SK-N-SH treated with all-trans-retinoic acid at 6 μM for 48 hours (cell line): ENCODE measurements around the gene UBFD1.

Source experiments
- ATAC-seq: fragments of 200-7000 bp; cut with Tn5 transposase; 3 replicates; pipeline ENCODE4 v1.9.1; 2020; ENCODE audit warnings: mild to moderate bottlenecking, moderate library complexity
- ARNTL ChIP-seq: fragments of 450-650 bp; formaldehyde crosslinking; IDR thresholded peaks from 2 replicates; pipeline ENCODE4 v1.5.0; 2020; ENCODE audit warnings: low read depth, mild to moderate bottlenecking, moderate library complexity, borderline replicate concordance
- CREB5 ChIP-seq: fragments of 250-450 bp; sonication (Bioruptor Pico); IDR thresholded peaks from 2 replicates; pipeline ENCODE4 v1.5.1; 2020; ENCODE audit warnings: low read depth, mild to moderate bottlenecking, moderate library complexity
- CSDC2 ChIP-seq: fragments of 250-450 bp; sonication (Bioruptor Pico); IDR thresholded peaks from 2 replicates; pipeline ENCODE4 v1.5.0; 2020; ENCODE audit warnings: mild to moderate bottlenecking, moderate library complexity
- GLIS3 ChIP-seq: fragments of 250-450 bp; sonication (Bioruptor Pico); IDR thresholded peaks from 2 replicates; pipeline ENCODE4 v1.5.0; 2020; ENCODE audit warnings: mild to moderate bottlenecking, moderate library complexity
- ISL1 ChIP-seq: fragments of 250-450 bp; sonication (Bioruptor Pico); IDR thresholded peaks from 2 replicates; pipeline ENCODE4 v2.1.2; 2022; ENCODE audit warnings: mild to moderate bottlenecking, moderate library complexity
- OSR1 ChIP-seq: fragments of 250-450 bp; sonication (Bioruptor Pico); IDR thresholded peaks from 2 replicates; pipeline ENCODE4 v1.8.0; 2022; ENCODE audit warnings: moderate library complexity, mild to moderate bottlenecking, inconsistent platforms
- POU6F1 ChIP-seq: fragments of 250-450 bp; sonication (Bioruptor Pico); IDR thresholded peaks from 2 replicates; pipeline ENCODE4 v1.8.0; 2021; ENCODE audit warnings: low read depth, mild to moderate bottlenecking, moderate library complexity, borderline replicate concordance
- PPARA ChIP-seq: fragments of 250-450 bp; sonication (Bioruptor Pico); IDR thresholded peaks from 2 replicates; pipeline ENCODE4 v1.5.0; 2020; ENCODE audit warnings: mild to moderate bottlenecking, borderline replicate concordance
- RARB ChIP-seq: fragments of 250-450 bp; sonication (Bioruptor Pico); IDR thresholded peaks from 2 replicates; pipeline ENCODE4 v1.8.0; 2021; ENCODE audit warnings: mild to moderate bottlenecking, moderate library complexity
- TCF4 ChIP-seq: fragments of 250-450 bp; sonication (Bioruptor Pico); IDR thresholded peaks from 2 replicates; pipeline ENCODE4 v1.8.0; 2021; ENCODE audit warnings: mild to moderate bottlenecking, moderate library complexity, borderline replicate concordance
- TOX ChIP-seq: fragments of 250-450 bp; sonication (Bioruptor Pico); IDR thresholded peaks from 2 replicates; pipeline ENCODE4 v1.8.0; 2021; ENCODE audit warnings: mild to moderate bottlenecking, moderate library complexity, borderline replicate concordance
- ZFP3 ChIP-seq: fragments of 250-450 bp; sonication (Bioruptor Pico); IDR thresholded peaks from 2 replicates; pipeline ENCODE4 v1.5.0; 2020; ENCODE audit warnings: mild to moderate bottlenecking, moderate library complexity
- ZFP30 ChIP-seq: fragments of 450-650 bp; formaldehyde crosslinking; IDR thresholded peaks from 2 replicates; pipeline ENCODE4 v1.5.0; 2022; ENCODE audit warnings: mild to moderate bottlenecking, moderate library complexity
- ZNF565 ChIP-seq: fragments of 450-650 bp; formaldehyde crosslinking; conservative IDR thresholded peaks from 2 replicates; pipeline ENCODE4 v1.5.0; 2020; ENCODE audit warnings: low read depth, mild to moderate bottlenecking, moderate library complexity
- ZNF70 ChIP-seq: fragments of 450-650 bp; formaldehyde crosslinking; IDR thresholded peaks from 2 replicates; pipeline ENCODE4 v1.5.0; 2020; ENCODE audit warnings: mild to moderate bottlenecking, moderate library complexity
- ZNF8 ChIP-seq: fragments of 450-650 bp; formaldehyde crosslinking; IDR thresholded peaks from 2 replicates; pipeline ENCODE4 v1.5.0; 2020; ENCODE audit warnings: mild to moderate bottlenecking, moderate library complexity
- TF ChIP-seq, protein P1 (sequence below): fragments of 250-450 bp; sonication (Bioruptor Pico); IDR thresholded peaks from 2 replicates; pipeline ENCODE4 v1.5.1; 2021; ENCODE audit warnings: mild to moderate bottlenecking, moderate library complexity
- TF ChIP-seq, protein P2 (sequence below): fragments of 250-450 bp; sonication (Bioruptor Pico); IDR thresholded peaks from 2 replicates; pipeline ENCODE4 v1.5.0; 2020; ENCODE audit warnings: mild to moderate bottlenecking, moderate library complexity

UBFD1 gene

GRCh38 chr16:23575834-23576233, 18.3 kb downstream of the UBFD1 start (continued):
- TF ChIP-seq RARB (CRISPR knock-in tag): no peak
- TF ChIP-seq ISL1 (CRISPR knock-in tag): no peak
- TF ChIP-seq ZNF565 (CRISPR knock-in tag): no peak
- TF ChIP-seq, protein P1, sequence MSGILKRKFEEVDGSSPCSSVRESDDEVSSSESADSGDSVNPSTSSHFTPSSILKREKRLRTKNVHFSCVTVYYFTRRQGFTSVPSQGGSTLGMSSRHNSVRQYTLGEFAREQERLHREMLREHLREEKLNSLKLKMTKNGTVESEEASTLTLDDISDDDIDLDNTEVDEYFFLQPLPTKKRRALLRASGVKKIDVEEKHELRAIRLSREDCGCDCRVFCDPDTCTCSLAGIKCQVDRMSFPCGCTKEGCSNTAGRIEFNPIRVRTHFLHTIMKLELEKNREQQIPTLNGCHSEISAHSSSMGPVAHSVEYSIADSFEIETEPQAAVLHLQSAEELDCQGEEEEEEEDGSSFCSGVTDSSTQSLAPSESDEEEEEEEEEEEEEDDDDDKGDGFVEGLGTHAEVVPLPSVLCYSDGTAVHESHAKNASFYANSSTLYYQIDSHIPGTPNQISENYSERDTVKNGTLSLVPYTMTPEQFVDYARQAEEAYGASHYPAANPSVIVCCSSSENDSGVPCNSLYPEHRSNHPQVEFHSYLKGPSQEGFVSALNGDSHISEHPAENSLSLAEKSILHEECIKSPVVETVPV (CRISPR knock-in tag): no peak
- TF ChIP-seq CSDC2 (CRISPR knock-in tag): no peak

DNA sequence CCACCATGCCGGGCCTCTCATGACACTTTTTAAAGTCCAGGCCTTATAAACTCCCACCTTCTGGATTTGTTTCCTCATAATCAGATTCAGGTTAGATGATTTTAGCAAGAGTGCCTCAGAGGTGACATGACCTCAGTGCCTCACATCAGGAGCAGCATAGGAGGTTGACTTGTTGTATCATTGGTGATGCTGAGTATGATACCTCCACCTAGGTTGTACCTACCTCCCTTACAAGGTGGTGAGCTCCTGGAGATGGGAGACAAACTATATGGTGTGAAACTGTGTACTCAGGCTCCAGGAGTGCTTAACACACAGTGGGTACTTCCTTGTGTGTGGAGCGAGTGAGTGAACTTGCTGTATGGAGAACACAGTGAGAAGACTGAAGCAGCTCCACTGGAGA, 20.0 kb downstream of the UBFD1 start:
- TF ChIP-seq RARB (CRISPR knock-in tag): no peak
- TF ChIP-seq, protein P1 (CRISPR knock-in tag): no peak
- ATAC-seq: no peak; the same call in 2 of the 3 replicates

DNA sequence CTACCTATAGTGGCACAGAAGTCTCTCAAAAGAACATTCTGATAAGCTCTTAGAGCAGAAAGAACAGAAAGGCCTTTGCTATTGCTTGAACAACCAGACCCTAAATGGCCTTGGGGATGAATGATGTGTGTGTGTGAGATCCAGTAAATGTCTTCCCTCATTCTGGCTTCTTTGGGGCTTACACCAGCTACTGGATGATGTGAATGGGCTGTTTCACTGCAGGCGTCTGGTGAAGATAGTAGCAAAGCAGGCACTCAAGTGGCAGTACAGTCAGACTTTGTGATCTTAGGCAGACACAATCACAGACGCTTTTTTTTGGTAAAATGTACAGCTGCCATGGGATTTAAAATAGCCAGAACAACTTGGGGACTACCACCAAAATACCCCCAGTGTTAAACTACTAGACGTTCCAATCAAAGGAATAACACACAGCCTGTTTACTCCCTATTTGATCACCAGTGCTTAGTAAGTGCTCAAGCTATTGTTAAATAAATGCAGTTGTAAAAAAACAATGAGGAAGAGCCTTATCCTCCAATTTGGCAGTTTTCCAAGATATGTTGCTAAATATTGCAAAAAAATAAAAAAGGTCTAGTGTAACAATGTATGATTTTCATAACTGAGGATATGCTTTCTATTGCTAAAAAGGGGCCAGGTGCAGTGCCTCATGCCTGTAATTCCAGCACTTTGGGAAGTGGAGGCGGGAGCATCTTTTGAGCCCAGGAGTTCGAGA, 20.7 kb downstream of the UBFD1 start:
- ATAC-seq: no peak

DNA sequence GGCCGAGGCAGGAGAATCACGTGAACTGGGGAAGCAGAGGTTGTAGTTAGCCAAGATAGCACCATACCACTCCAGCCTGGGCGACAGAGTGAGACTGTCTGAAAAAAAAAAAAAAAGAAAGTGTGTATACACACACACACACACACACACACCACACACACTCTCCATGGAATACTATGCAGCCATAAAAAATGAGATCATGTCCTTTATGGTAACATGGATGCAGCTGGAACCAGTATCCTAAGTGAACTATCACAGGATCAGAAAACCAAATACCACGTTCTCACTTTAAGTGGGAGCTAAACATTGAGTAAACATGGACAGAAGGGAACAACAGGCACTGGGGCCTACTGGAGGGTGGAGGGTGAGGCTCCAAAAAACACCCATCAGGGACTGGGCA, 21.8 kb downstream of the UBFD1 start:
- TF ChIP-seq OSR1 (no peak), ARNTL (no peak), POU6F1 (CRISPR knock-in tag) (no peak), ZFP3 (CRISPR knock-in tag) (no peak), TCF4 (CRISPR knock-in tag) (no peak), ZFP30 (CRISPR knock-in tag) (no peak), CREB5 (no peak), ZNF70 (CRISPR knock-in tag) (no peak), ZNF565 (CRISPR knock-in tag) (no peak), GLIS3 (no peak), PPARA (no peak), ZNF8 (no peak), TOX (no peak)
- TF ChIP-seq, protein P1 (CRISPR knock-in tag): no peak
- TF ChIP-seq, all 23 proteins: peak for 0
- no peak for ATAC-seq

More for the DNA sequence above, 20.7 kb downstream of the UBFD1 start:
- TF ChIP-seq, protein P2, sequence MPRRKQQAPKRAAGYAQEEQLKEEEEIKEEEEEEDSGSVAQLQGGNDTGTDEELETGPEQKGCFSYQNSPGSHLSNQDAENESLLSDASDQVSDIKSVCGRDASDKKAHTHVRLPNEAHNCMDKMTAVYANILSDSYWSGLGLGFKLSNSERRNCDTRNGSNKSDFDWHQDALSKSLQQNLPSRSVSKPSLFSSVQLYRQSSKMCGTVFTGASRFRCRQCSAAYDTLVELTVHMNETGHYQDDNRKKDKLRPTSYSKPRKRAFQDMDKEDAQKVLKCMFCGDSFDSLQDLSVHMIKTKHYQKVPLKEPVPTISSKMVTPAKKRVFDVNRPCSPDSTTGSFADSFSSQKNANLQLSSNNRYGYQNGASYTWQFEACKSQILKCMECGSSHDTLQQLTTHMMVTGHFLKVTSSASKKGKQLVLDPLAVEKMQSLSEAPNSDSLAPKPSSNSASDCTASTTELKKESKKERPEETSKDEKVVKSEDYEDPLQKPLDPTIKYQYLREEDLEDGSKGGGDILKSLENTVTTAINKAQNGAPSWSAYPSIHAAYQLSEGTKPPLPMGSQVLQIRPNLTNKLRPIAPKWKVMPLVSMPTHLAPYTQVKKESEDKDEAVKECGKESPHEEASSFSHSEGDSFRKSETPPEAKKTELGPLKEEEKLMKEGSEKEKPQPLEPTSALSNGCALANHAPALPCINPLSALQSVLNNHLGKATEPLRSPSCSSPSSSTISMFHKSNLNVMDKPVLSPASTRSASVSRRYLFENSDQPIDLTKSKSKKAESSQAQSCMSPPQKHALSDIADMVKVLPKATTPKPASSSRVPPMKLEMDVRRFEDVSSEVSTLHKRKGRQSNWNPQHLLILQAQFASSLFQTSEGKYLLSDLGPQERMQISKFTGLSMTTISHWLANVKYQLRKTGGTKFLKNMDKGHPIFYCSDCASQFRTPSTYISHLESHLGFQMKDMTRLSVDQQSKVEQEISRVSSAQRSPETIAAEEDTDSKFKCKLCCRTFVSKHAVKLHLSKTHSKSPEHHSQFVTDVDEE: no peak
